CD4-positive, alpha-beta T cell (primary cell): ENCODE data around the gene ARHGAP6. TPM values are rescaled to one million over a fixed set of nuclear protein-coding genes. Genes with fewer than 3 reads are reported as not detected.

Experiments used
- ATAC-seq: fragments of 200-7000 bp; cut with Tn5 transposase; one replicate; pipeline ENCODE4 v1.10.0; 2022; ENCODE audit warnings: mild to moderate bottlenecking; ENCODE audit not compliant: poor library complexity
- CTCF ChIA-PET: fragments of 350-600 bp; sonication (Branson Sonifier 250); formaldehyde crosslinking; loops from one replicate; lab custom pipeline; 2021; ENCODE audit warnings: antibody characterized with exemption, inconsistent platforms; lab: Charles Lee
- POLR2A ChIA-PET: fragments of 350-600 bp; sonication (Branson Sonifier 250); formaldehyde crosslinking; loops from one replicate; lab custom pipeline; 2021; ENCODE audit warnings: antibody characterized with exemption, inconsistent platforms; lab: Charles Lee
- DNase-seq, 14 experiments: peaks; one replicate each; pipeline ENCODE4 v3.0.0-alpha.2; 2013 to 2020; ENCODE audit warnings: mixed read lengths in 2 of 14
- H3K27ac ChIP-seq, 2 donors: one replicate each; pipeline versions ENCODE4 v1.5.1 to v1.7.0; 2013; ENCODE audit warnings: low read length in 2 of 2, low read depth in 1 of 2, mild to moderate bottlenecking in 1 of 2
- H3K27me3 ChIP-seq, 2 experiments: 1 replicate in 1 of 2; 2 replicates in 1 of 2; pipeline versions ENCODE4 v1.6.1 to v1.7.0; 2013; ENCODE audit warnings: low read length in 2 of 2, control low read depth in 1 of 2, mild to moderate bottlenecking in 1 of 2, moderate library complexity in 1 of 2; ENCODE audit not compliant: insufficient read depth in 2 of 2, control insufficient read depth in 1 of 2
- H3K36me3 ChIP-seq: one replicate; pipeline ENCODE4 v1.6.1; 2013; ENCODE audit warnings: low read length, control low read depth; ENCODE audit not compliant: insufficient read depth
- H3K4me1 ChIP-seq: one replicate; pipeline ENCODE4 v1.6.1; 2013; ENCODE audit warnings: low read length, control low read depth; ENCODE audit not compliant: insufficient read depth
- H3K4me3 ChIP-seq: one replicate; pipeline ENCODE4 v1.5.1; 2013; ENCODE audit warnings: mild to moderate bottlenecking, low read length, moderate library complexity
- H3K9me3 ChIP-seq, 2 experiments: 1 replicate in 1 of 2; 2 replicates in 1 of 2; pipeline versions ENCODE4 v1.6.1 to v1.7.0; 2013; ENCODE audit warnings: low read length in 2 of 2, mild to moderate bottlenecking in 2 of 2, control low read depth in 1 of 2, moderate library complexity in 1 of 2; ENCODE audit not compliant: control insufficient read depth in 1 of 2, insufficient read depth in 1 of 2
- H3K27ac Mint-ChIP-seq: one replicate; pipeline ENCODE4 v1.8.0; 2020; ENCODE audit warnings: mixed read lengths
- H3K27me3 Mint-ChIP-seq: one replicate; pipeline ENCODE4 v1.8.0; 2021; ENCODE audit warnings: mixed read lengths
- H3K36me3 Mint-ChIP-seq: one replicate; pipeline ENCODE4 v1.8.0; 2021; ENCODE audit warnings: low read depth, mixed read lengths
- H3K4me1 Mint-ChIP-seq: one replicate; pipeline ENCODE4 v1.8.0; 2021; ENCODE audit warnings: low read depth, mixed read lengths
- H3K4me3 Mint-ChIP-seq: one replicate; pipeline ENCODE4 v1.8.0; 2020; ENCODE audit warnings: mild to moderate bottlenecking, mixed read lengths
- H3K9me3 Mint-ChIP-seq: one replicate; pipeline ENCODE4 v1.8.0; 2020; ENCODE audit warnings: mixed read lengths
- CTCF ChIP-seq: fragments of 200-600 bp; IDR thresholded peaks from one replicate; pipeline ENCODE4 v1.8.0; 2022; ENCODE audit warnings: antibody characterized with exemption, mild to moderate bottlenecking
- intact Hi-C, 2 experiments: fragments of 100-400 bp; cut with DNase I in 1 of 2; cut with micrococcal nuclease in 1 of 2; formaldehyde crosslinking; loops; one replicate each; pipeline versions ENCODE4 v1.15.1 to v1.9.0; 2023 to 2025; cut with DNase I, micrococcal nuclease
- total RNA-seq, 174 experiments: library from RNA in 2 of 174; stranded (reverse) in 2 of 174; gene quantifications; one replicate each; pipeline ENCODE4 v1.2.3 and lab custom pipeline; 2021 to 2026

ARHGAP6 gene
- total RNA-seq, 2 experiments from 2014 or later: not detected

GRCh38 chrX:11282043-11282442, 383.7 kb downstream of the ARHGAP6 start:
- no peaks in the 10 kb centered on the region for H3K4me1 ChIP-seq
- Mint-ChIP-seq H3K36me3 (no peaks in the 10 kb centered on the region), H3K9me3 (no peaks in the 10 kb centered on the region), H3K4me1 (no peaks in the 10 kb centered on the region), H3K4me3 (no peak overlapping the region), H3K27me3 (no peaks in the 10 kb centered on the region), H3K27ac (no peak overlapping the region)
- DNase-seq (no peak), ATAC-seq (no peak)
- no peaks in the 10 kb centered on the region for H3K9me3 ChIP-seq
- no peak for TF ChIP-seq CTCF
- H3K36me3 ChIP-seq: no peaks in the 10 kb centered on the region
- no peaks in the 10 kb centered on the region for H3K27me3 ChIP-seq
- intact Hi-C loops: no loop called here
- no peak overlapping the region for H3K4me3 ChIP-seq
- CTCF ChIA-PET: no interaction called here
- POLR2A ChIA-PET: no interaction called here
- H3K27ac ChIP-seq: no peak overlapping the region

- ATAC-seq: no peak
- TF ChIP-seq CTCF: no peak
- Mint-ChIP-seq H3K4me3 (no peak overlapping the region), H3K9me3 (no peaks in the 10 kb centered on the region), H3K27ac (no peak overlapping the region), H3K36me3 (no peaks in the 10 kb centered on the region), H3K27me3 (no peaks in the 10 kb centered on the region), H3K4me1 (no peaks in the 10 kb centered on the region)
- ChIA-PET POLR2A (no interaction called here), CTCF (no interaction called here)
- DNase-seq: no peak
- Histone ChIP-seq H3K4me1 (no peaks in the 10 kb centered on the region), H3K4me3 (no peak overlapping the region), H3K27me3 (no peaks in the 10 kb centered on the region), H3K27ac (no peak overlapping the region), H3K9me3 (no peaks in the 10 kb centered on the region), H3K36me3 (no peaks in the 10 kb centered on the region)
- intact Hi-C loops: no loop called here
These were observed 392.2 kb downstream of the ARHGAP6 start for GRCh38 chrX:11273544-11273943.

- Mint-ChIP-seq H3K9me3 (no peaks in the 10 kb centered on the region), H3K4me3 (no peak overlapping the region), H3K27ac (no peak overlapping the region), H3K36me3 (no peaks in the 10 kb centered on the region), H3K4me1 (no peaks in the 10 kb centered on the region), H3K27me3 (no peaks in the 10 kb centered on the region)
- no peak for ATAC-seq
- no peaks in the 10 kb centered on the region for H3K4me1 ChIP-seq
- intact Hi-C loops: no loop called here
- no peak for DNase-seq
- no peaks in the 10 kb centered on the region for H3K27me3 ChIP-seq
- ChIA-PET CTCF (no interaction called here), POLR2A (no interaction called here)
- H3K9me3 ChIP-seq: no peaks in the 10 kb centered on the region
- no peak overlapping the region for H3K27ac ChIP-seq
- H3K36me3 ChIP-seq: no peaks in the 10 kb centered on the region
- no peak for TF ChIP-seq CTCF
- H3K4me3 ChIP-seq: no peak overlapping the region
These were observed 392.9 kb downstream of the ARHGAP6 start for GRCh38 chrX:11272863-11273262.
